HuH-7.5 (cell line): ENCODE data around the gene LSAMP.
A peak's percentile ranks its signal among the peaks of the same experiment; 100 is the strongest.
"Not testable (repeated sequence)": the region's sequence is repeated elsewhere in the genome, so short reads cannot be mapped to it uniquely, and the experiment has no call there.

ENCODE experiments used
- DNase-seq: peaks from one replicate; pipeline ENCODE4 v3.0.0; 2011; ENCODE audit warnings: low spot score

The LSAMP gene

GRCh38 chr3:115835946-115836345, 609.3 kb downstream of the LSAMP start:
- DNase-seq, result no peak

- DNase-seq, result no peak
Measured at GRCh38 chr3:115834068-115834467, 611.2 kb downstream of the LSAMP start.

GRCh38 chr3:115833074-115833473, 612.2 kb downstream of the LSAMP start:
- DNase-seq, result no peak

GRCh38 chr3:115832265-115832664, 613.0 kb downstream of the LSAMP start:
- no peak for DNase-seq

GRCh38 chr3:115831864-115832263, 613.4 kb downstream of the LSAMP start:
- DNase-seq, result no peak

GRCh38 chr3:115830764-115831395, 614.4 kb downstream of the LSAMP start:
- no peak for DNase-seq

- no peak for DNase-seq
Measured at GRCh38 chr3:115828401-115828800, 616.9 kb downstream of the LSAMP start.

- DNase-seq, result no peak
Measured at GRCh38 chr3:115827495-115827894, 617.8 kb downstream of the LSAMP start.

- no peak for DNase-seq
Measured at GRCh38 chr3:115825046-115825445, 620.2 kb downstream of the LSAMP start.

- no peak for DNase-seq
Measured at GRCh38 chr3:115823083-115823482, 622.2 kb downstream of the LSAMP start.

- no peak for DNase-seq
Measured at GRCh38 chr3:115822579-115822978, 622.7 kb downstream of the LSAMP start.

- DNase-seq, result peak; percentile 20
Measured at GRCh38 chr3:115819785-115820384, 625.4 kb downstream of the LSAMP start.

- peak; percentile 43 for DNase-seq
Measured at GRCh38 chr3:115814778-115815380, 630.4 kb downstream of the LSAMP start.

GRCh38 chr3:115814006-115814405, 631.3 kb downstream of the LSAMP start:
- DNase-seq, result no peak

- no peak for DNase-seq
Measured at GRCh38 chr3:115808816-115809215, 636.5 kb downstream of the LSAMP start.

GRCh38 chr3:115808244-115808643, 637.0 kb downstream of the LSAMP start:
- DNase-seq, result no peak

- no peak for DNase-seq
Measured at GRCh38 chr3:115806501-115806900, 638.8 kb downstream of the LSAMP start.

GRCh38 chr3:115805520-115805919, 639.8 kb downstream of the LSAMP start:
- DNase-seq, result no peak

- DNase-seq, result no peak
Measured at GRCh38 chr3:115804713-115805119, 640.6 kb downstream of the LSAMP start.

GRCh38 chr3:115804200-115804599, 641.1 kb downstream of the LSAMP start:
- no peak for DNase-seq

- DNase-seq, result no peak
Measured at GRCh38 chr3:115803661-115804060, 641.6 kb downstream of the LSAMP start.

- no peak for DNase-seq
Measured at GRCh38 chr3:115800489-115801075, 644.7 kb downstream of the LSAMP start.

GRCh38 chr3:115800065-115800464, 645.2 kb downstream of the LSAMP start:
- DNase-seq, result not testable (repeated sequence)
